GM23338 (cell line): Measurements from ENCODE around the gene MTPN.

Experiments
- CREB1 ChIP-seq: fragments of 250-450 bp; sonication (Bioruptor Pico); IDR thresholded peaks from 2 replicates; pipeline ENCODE4 v1.5.0; 2020; ENCODE audit warnings: low read depth, mild to moderate bottlenecking, moderate library complexity
- CTCF ChIP-seq, 2 experiments: fragments of 200-600 bp in 1 of 2; sonication (generic) in 1 of 2; conservative IDR thresholded peaks; 2 replicates each; pipeline versions ENCODE4 v1.5.1 to v1.6.1; 2016 to 2017; ENCODE audit warnings: antibody characterized with exemption in 2 of 2, low read depth in 2 of 2, mild to moderate bottlenecking in 2 of 2, moderate library complexity in 1 of 2
- EZH2 ChIP-seq: fragments of 200-600 bp; sonication (generic); IDR thresholded peaks from one replicate; pipeline ENCODE4 v1.8.0; 2017; ENCODE audit warnings: antibody characterized with exemption, mild to moderate bottlenecking, low read depth; ENCODE audit not compliant: unreplicated experiment
- POLR2AphosphoS5 ChIP-seq: IDR thresholded peaks from 2 replicates; pipeline ENCODE4 v1.6.1; 2016; ENCODE audit warnings: antibody characterized with exemption, low read depth
- REST ChIP-seq: IDR thresholded peaks from one replicate; pipeline ENCODE4 v1.6.1; 2018; ENCODE audit warnings: antibody characterized with exemption; ENCODE audit not compliant: unreplicated experiment
- ZNF114 ChIP-seq: fragments of 250-450 bp; sonication (Bioruptor Pico); IDR thresholded peaks from 2 replicates; pipeline ENCODE4 v1.5.0; 2020; ENCODE audit warnings: mild to moderate bottlenecking, moderate library complexity

GRCh38 chr7:135922263-135922662, 54.9 kb downstream of the MTPN start:
- TF ChIP-seq CTCF (conservative IDR thresholded peaks at IDR 0.05; ENCODE audit: low read depth in 2 of 2) = no peak
- TF ChIP-seq REST = no peak
- TF ChIP-seq EZH2 = no peak
- no peak for TF ChIP-seq POLR2AphosphoS5
- TF ChIP-seq CREB1 (CRISPR knock-in tag) = no peak
- TF ChIP-seq ZNF114 (CRISPR knock-in tag) = no peak
